AG09319 (cell line): ENCODE results near the gene CD81.
"Not testable (repeated sequence)": the region's sequence is repeated elsewhere in the genome, so short reads cannot be mapped to it uniquely, and the experiment has no call there.

ENCODE experiments used
- DNase-seq: peaks from one replicate; pipeline ENCODE4 v3.0.0-alpha.2; 2010; ENCODE audit warnings: low read depth; ENCODE audit errors: extremely low read depth
- TF ChIP-seq, protein P1 (sequence below): IDR thresholded peaks from 2 replicates; pipeline ENCODE4 v1.5.1; 2011; ENCODE audit warnings: low read depth, mild to moderate bottlenecking, inconsistent platforms, low read length, moderate library complexity

The CD81 gene

DNA sequence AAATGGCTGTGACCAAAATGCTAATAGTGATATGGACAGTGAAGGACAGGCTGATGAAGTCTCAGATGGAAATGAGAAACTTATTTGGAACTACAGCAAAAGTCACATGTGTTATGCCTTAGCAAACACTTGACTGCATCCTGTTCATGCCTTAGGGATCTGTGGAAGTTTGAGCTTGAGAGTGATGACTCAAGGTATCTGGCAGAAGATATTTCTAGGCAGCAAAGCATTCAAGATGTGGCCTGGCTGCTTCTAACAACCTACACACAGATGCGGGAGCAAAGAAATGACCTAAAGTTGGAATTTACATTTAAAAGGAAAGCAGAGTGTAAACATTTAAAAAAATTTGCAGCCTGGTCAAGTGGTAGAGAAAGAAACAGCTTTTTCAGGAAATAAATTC lies 28.1 kb upstream of the CD81 start:
- DNase-seq = peak; percentile 7
- TF ChIP-seq, protein P1, sequence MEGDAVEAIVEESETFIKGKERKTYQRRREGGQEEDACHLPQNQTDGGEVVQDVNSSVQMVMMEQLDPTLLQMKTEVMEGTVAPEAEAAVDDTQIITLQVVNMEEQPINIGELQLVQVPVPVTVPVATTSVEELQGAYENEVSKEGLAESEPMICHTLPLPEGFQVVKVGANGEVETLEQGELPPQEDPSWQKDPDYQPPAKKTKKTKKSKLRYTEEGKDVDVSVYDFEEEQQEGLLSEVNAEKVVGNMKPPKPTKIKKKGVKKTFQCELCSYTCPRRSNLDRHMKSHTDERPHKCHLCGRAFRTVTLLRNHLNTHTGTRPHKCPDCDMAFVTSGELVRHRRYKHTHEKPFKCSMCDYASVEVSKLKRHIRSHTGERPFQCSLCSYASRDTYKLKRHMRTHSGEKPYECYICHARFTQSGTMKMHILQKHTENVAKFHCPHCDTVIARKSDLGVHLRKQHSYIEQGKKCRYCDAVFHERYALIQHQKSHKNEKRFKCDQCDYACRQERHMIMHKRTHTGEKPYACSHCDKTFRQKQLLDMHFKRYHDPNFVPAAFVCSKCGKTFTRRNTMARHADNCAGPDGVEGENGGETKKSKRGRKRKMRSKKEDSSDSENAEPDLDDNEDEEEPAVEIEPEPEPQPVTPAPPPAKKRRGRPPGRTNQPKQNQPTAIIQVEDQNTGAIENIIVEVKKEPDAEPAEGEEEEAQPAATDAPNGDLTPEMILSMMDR = no peak

DNA sequence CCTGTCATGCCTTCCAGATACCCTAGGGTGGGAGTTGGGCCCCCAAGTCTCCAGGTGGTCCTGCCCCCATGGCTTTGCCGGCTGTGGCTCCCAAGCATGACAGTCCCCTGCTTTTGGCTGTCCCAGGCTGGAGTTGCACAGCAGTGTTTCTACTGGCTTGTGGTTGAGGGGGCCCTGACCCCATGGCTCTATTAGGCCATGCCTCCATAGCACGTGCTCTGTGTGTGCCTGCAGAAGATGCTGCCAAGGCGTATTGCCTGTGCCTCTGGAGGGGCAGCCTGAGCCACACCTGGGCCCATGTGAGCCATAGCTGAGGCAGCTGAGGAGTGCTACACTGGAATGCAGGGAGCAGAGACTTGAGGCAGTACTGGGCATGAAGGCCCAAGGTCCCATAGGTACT lies 25.4 kb upstream of the CD81 start:
- DNase-seq = no peak
- TF ChIP-seq, protein P1 = no peak

GRCh38 chr11:2352420-2352819 lies 24.7 kb upstream of the CD81 start:
- no peak for DNase-seq
- TF ChIP-seq, protein P1 = no peak

DNA sequence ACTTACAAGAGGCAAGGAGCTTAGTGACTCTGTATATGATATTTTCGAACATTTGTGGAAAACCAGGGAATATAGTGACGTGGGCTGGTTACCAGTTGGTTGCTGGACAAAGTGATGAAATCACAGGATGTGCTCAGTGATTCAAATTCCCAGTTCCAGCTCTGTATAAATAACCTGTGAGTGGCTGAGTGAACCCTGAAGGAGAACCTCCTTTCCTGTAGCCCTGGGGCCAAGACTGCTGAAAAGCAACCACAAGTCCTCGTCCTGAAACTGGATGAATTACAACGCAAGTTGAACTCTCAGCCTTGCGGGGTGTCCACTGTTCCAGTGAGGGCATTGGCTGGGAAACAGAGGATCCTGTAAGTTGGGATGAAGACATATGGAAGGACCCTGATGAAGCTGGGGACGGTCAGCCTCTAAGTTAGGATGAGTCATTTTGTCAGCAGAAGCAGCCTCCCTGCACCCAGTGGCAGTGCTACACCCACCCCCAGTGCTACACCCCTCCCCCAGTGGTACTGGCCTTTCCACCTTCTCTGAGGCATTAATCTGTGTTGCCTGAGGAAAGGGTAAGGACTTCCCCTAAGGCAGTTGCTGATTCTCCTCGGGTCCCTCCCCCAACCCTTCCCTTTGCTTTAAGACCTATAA lies 22.0 kb upstream of the CD81 start:
- no peak for DNase-seq
- TF ChIP-seq, protein P1 = no peak

DNA sequence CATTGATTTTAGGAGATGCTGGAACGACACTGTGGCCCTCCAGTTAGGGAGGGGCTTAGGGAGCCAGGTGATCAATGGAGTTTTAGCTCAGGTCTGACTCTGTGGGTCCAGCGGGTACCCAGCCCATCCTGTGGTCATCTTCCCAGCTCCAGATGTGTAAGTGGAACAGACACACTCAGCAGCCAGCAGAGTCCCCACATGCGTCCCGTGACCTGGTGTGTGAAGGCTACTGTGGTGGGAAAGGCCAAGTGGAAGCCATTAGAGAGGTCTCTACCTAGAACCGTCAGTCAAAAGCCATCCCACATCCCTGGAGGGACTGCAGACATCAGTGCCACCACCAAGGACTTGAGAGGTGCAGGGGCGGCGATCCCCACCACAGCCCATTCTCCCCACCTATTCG lies 19.9 kb upstream of the CD81 start:
- no peak for DNase-seq
- TF ChIP-seq, protein P1 = no peak

DNA sequence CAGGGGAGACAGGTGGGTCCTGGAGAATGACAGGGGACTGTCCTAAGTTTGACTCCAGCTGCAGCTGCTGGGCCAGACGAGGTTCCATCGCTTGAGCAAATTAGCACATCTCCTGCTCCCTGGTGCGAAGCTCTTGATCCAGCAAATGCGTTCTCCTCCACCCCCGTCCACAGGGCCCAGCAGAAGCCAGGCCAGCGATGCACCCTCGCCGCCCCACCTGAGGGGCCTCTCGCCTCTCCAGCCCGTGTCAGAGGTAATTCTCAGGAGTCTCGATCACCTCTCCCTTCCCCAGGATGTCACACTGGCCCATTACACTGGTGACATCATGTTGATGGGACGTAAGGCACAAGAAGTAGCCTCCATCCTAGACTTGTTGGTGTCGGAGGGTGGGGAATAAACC lies 19.5 kb upstream of the CD81 start:
- DNase-seq = not testable (repeated sequence)

DNA sequence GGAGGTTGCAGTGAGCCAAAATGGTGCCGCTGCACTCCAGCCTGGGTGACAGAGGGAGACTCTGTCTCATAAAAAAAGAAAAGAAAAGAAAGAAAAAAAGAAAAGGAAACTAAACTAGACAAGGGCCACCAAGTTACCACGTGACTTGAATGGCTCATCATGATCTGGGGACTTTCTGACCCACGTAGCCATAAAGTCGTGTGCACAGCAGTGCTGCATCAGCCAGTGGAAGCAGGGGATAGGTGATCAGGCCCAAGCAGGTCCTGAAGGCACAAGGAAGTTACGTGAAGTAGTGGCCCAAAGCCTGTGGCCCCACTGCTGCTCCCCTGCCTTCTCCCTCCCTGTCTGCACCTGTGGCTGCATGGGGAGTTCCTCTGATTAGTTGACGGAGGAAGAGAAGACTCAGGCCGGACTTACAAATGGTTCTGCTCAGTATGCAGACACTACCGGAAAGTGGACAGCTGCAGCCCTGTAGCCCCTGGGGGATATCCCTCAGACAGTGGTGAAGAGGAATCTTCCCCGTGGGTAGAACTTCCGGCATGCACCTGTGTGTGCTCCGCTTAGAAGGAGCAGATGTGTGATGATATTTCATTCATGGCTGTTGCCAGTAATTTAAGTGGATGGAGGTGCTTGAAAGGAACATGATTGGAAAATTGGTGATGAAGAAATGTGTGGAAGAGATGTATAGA lies 18.2 kb upstream of the CD81 start:
- TF ChIP-seq, protein P1 = no peak
- no peak for DNase-seq

- DNase-seq = no peak
- TF ChIP-seq, protein P1 = no peak
Measured at GRCh38 chr11:2359557-2359956, 17.6 kb upstream of the CD81 start.
